IMR-90 (cell line): ENCODE results near the gene SPIN4. TPM values are rescaled to one million over a fixed set of nuclear protein-coding genes. Genes with fewer than 3 reads are reported as not detected.
"Not testable (repeated sequence)": the region's sequence is repeated elsewhere in the genome, so short reads cannot be mapped to it uniquely, and the experiment has no call there.

Source experiments
- ATAC-seq: fragments of 200-7000 bp; cut with Tn5 transposase; 2 replicates; pipeline ENCODE4 v1.9.1; 2020; ENCODE audit warnings: low read depth, mild to moderate bottlenecking, moderate library complexity
- BruUV-seq: library from RNA; stranded (reverse); fragments of 400-500 nt; replicated peaks from 2 replicates; lab custom pipeline; 2021; lab: Mats Ljungman, UMichigan
- CTCF ChIA-PET: fragments of 300-600 bp; formaldehyde crosslinking; extraction: SDS; loops from one replicate; lab custom pipeline; 2021; ENCODE audit warnings: antibody characterized with exemption; lab: Yijun Ruan, JAX
- POLR2A ChIA-PET: fragments of 300-600 bp; sonication (Branson Sonifier 250); formaldehyde crosslinking; loops from one replicate; lab custom pipeline; 2022; ENCODE audit warnings: antibody characterized with exemption; ENCODE audit not compliant: unreplicated experiment; lab: Charles Lee
- DNase-seq: peaks from one replicate; pipeline ENCODE4 v3.0.0; 2013
- H2AFZ ChIP-seq: replicated peaks from 2 replicates; pipeline ENCODE3; 2013; ENCODE audit warnings: low read length, mild to moderate bottlenecking; ENCODE audit not compliant: poor library complexity
- H2AK5ac ChIP-seq: 2 replicates; pipeline ENCODE4 v1.6.1; 2013; ENCODE audit warnings: low read depth, low read length, inconsistent platforms
- H2AK9ac ChIP-seq: replicated peaks from 2 replicates; pipeline ENCODE3; 2013; ENCODE audit warnings: mild to moderate bottlenecking, low read depth, low read length, moderate library complexity; ENCODE audit not compliant: poor library complexity
- H2BK120ac ChIP-seq: 2 replicates; pipeline ENCODE4 v1.6.1; 2013; ENCODE audit warnings: low read depth, low read length, inconsistent platforms
- H2BK15ac ChIP-seq: 3 replicates; pipeline ENCODE4 v1.6.1; 2013; ENCODE audit warnings: low read depth, low read length, inconsistent platforms
- H2BK20ac ChIP-seq: 2 replicates; pipeline ENCODE4 v1.6.1; 2013; ENCODE audit warnings: low read depth, mild to moderate bottlenecking, inconsistent platforms, low read length, moderate library complexity
- H2BK5ac ChIP-seq: 2 replicates; pipeline ENCODE4 v1.6.1; 2013; ENCODE audit warnings: mild to moderate bottlenecking, low read depth, low read length, inconsistent platforms; ENCODE audit not compliant: poor library complexity, severe bottlenecking
- H3K14ac ChIP-seq: replicated peaks from 2 replicates; pipeline ENCODE4 v1.6.1; 2013; ENCODE audit warnings: low read depth, low read length, inconsistent platforms
- H3K18ac ChIP-seq: 2 replicates; pipeline ENCODE4 v1.6.1; 2013; ENCODE audit warnings: low read depth, low read length, control low read depth
- H3K23ac ChIP-seq: 2 replicates; pipeline ENCODE4 v1.6.1; 2013; ENCODE audit warnings: low read depth, low read length, inconsistent platforms
- H3K27ac ChIP-seq: 2 replicates; pipeline ENCODE4 v1.5.1; 2013; ENCODE audit warnings: mild to moderate bottlenecking, control low read depth, low read length; ENCODE audit not compliant: insufficient read depth
- H3K27me3 ChIP-seq: 2 replicates; pipeline ENCODE4 v1.6.1; 2013; ENCODE audit warnings: low read length; ENCODE audit not compliant: control insufficient read depth, insufficient read depth
- H3K36me3 ChIP-seq: 2 replicates; pipeline ENCODE4 v1.6.1; 2013; ENCODE audit warnings: low read length, mixed read lengths; ENCODE audit not compliant: control insufficient read depth, insufficient read depth
- H3K4ac ChIP-seq: 2 replicates; pipeline ENCODE4 v1.6.1; 2013; ENCODE audit warnings: low read depth, low read length, inconsistent platforms
- H3K4me1 ChIP-seq: 2 replicates; pipeline ENCODE4 v1.6.1; 2013; ENCODE audit warnings: low read length, mixed read lengths; ENCODE audit not compliant: control insufficient read depth, insufficient read depth
- H3K4me2 ChIP-seq: 2 replicates; pipeline ENCODE4 v1.6.1; 2013; ENCODE audit warnings: low read depth, mild to moderate bottlenecking, control low read depth, low read length, moderate library complexity
- H3K4me3 ChIP-seq: 2 replicates; pipeline ENCODE4 v1.5.1; 2013; ENCODE audit warnings: low read depth, mild to moderate bottlenecking, control low read depth, low read length, moderate library complexity; ENCODE audit not compliant: insufficient read depth
- H3K56ac ChIP-seq: 2 replicates; pipeline ENCODE4 v1.6.1; 2013; ENCODE audit warnings: low read length, inconsistent platforms; ENCODE audit not compliant: insufficient read depth; ENCODE audit errors: extremely low read depth
- H3K79me1 ChIP-seq, 2 experiments: 2 replicates each; pipeline ENCODE4 v1.6.1; 2013; ENCODE audit warnings: low read length in 2 of 2, inconsistent platforms in 1 of 2, low read depth in 1 of 2
- H3K9ac ChIP-seq: 2 replicates; pipeline ENCODE4 v1.6.1; 2013; ENCODE audit warnings: low read depth, low read length, control low read depth
- H3K9me1 ChIP-seq: 2 replicates; pipeline ENCODE4 v1.6.1; 2013; ENCODE audit warnings: low read length, inconsistent platforms; ENCODE audit not compliant: insufficient read depth
- H3K9me3 ChIP-seq: 2 replicates; pipeline ENCODE4 v1.6.1; 2013; ENCODE audit warnings: low read length; ENCODE audit not compliant: control insufficient read depth, insufficient read depth
- H4K20me1 ChIP-seq: 2 replicates; pipeline ENCODE4 v1.6.1; 2013; ENCODE audit warnings: low read length, inconsistent platforms; ENCODE audit not compliant: insufficient read depth
- H4K5ac ChIP-seq: 2 replicates; pipeline ENCODE4 v1.6.1; 2013; ENCODE audit warnings: mild to moderate bottlenecking, low read depth, low read length, control low read depth
- H4K8ac ChIP-seq, 2 experiments: 2 replicates each; pipeline ENCODE4 v1.6.1; 2013; ENCODE audit warnings: low read depth in 2 of 2, low read length in 2 of 2, control low read depth in 1 of 2, inconsistent platforms in 1 of 2
- H4K91ac ChIP-seq: 2 replicates; pipeline ENCODE4 v1.6.1; 2013; ENCODE audit warnings: low read depth, low read length, inconsistent platforms; ENCODE audit not compliant: insufficient read depth
- WGBS, 2 experiments: methylation state at CpG; one replicate each; pipeline versions ENCODE4 v1.1.5 to v1.1.7; 2013; ENCODE audit warnings: missing lambda C conversion rate in 2 of 2; ENCODE audit not compliant: insufficient read length in 1 of 2; ENCODE audit errors: extremely low coverage in 2 of 2; 5-methylcytosine and 5-hydroxymethylcytosine counted together
- dilution Hi-C: fragments of 300-500 bp; cut with HindIII; formaldehyde crosslinking; loops from one replicate; pipeline ENCODE4 v1.14.3; 2018; ENCODE audit warnings: low sequenced_read_pairs; ENCODE audit not compliant: unreplicated experiment
- in situ Hi-C: fragments of 300-500 bp; cut with MboI; formaldehyde crosslinking; loops from 3 replicates; pipeline ENCODE4 v1.14.3; 2019; ENCODE audit warnings: low sequenced_read_pairs, inconsistent platforms, mixed read lengths
- intact Hi-C: fragments of 100-400 bp; cut with micrococcal nuclease; formaldehyde crosslinking; loops from 2 replicates; pipeline ENCODE4 v1.10.0; 2022
- polyA plus RNA-seq, 3 experiments: library from polyadenylated mRNA; depleted of rRNA; stranded (reverse); fragments of >200 nt; gene quantifications; 2 replicates each; pipeline ENCODE4 v1.2.3, GENCODE V29; 2012; ENCODE audit warnings: low replicate concordance in 1 of 3
- total RNA-seq: library from RNA; depleted of rRNA; stranded (reverse); fragments of >200 nt; gene quantifications from 2 replicates; pipeline ENCODE4 v1.2.3, GENCODE V29; 2012

The SPIN4 gene
- total and polyA plus RNA-seq, 2 of the 4 experiments (the other 2 are of a cell fraction), result 2.9 to 3.2 TPM

GRCh38 chrX:63367699-63368098 lies 16.6 kb upstream of the SPIN4 start:
- in situ Hi-C loops, H3K4me2 ChIP-seq, BruUV-seq, H2BK15ac ChIP-seq, H3K4me1 ChIP-seq, H3K36me3 ChIP-seq, H3K9me3 ChIP-seq, H3K27me3 ChIP-seq, H3K9me1 ChIP-seq, H2AK9ac ChIP-seq, H4K20me1 ChIP-seq, H2BK20ac ChIP-seq, H3K79me1 ChIP-seq, intact Hi-C loops, POLR2A ChIA-PET, ATAC-seq, H3K4me3 ChIP-seq, DNase-seq, H2BK120ac ChIP-seq, H3K9ac ChIP-seq, H2AK5ac ChIP-seq, H3K56ac ChIP-seq, H3K4ac ChIP-seq, H3K27ac ChIP-seq, H2AFZ ChIP-seq, H3K14ac ChIP-seq, H3K23ac ChIP-seq, CTCF ChIA-PET, H3K18ac ChIP-seq, H4K8ac ChIP-seq, H4K91ac ChIP-seq, H2BK5ac ChIP-seq, H4K5ac ChIP-seq, dilution Hi-C loops: not testable (repeated sequence)
- WGBS, 2 experiments, result 23% methylated on average over 3 of the region's 5 CpGs; no CpG with 5 or more reads in 1 of the 2 experiments
